DOHH2 (cell line): ENCODE results near the gene WDR59.

Experiments used
- CTCF ChIP-seq: fragments of 200-600 bp; sonication (generic); IDR thresholded peaks from one replicate; pipeline ENCODE4 v1.5.1; 2014; ENCODE audit warnings: antibody characterized with exemption, mild to moderate bottlenecking, low read depth, low read length; ENCODE audit not compliant: poor library complexity, severe bottlenecking
- EZH2phosphoT487 ChIP-seq: fragments of 200-600 bp; sonication (generic); IDR thresholded peaks from 2 replicates; pipeline ENCODE4 v1.6.1; 2017; ENCODE audit warnings: borderline replicate concordance, mild to moderate bottlenecking, antibody characterized with exemption, low read length, moderate library complexity, mixed read lengths

- no peak for TF ChIP-seq EZH2phosphoT487
- no peak for TF ChIP-seq CTCF
These were observed 2.7 kb downstream of the WDR59 start for GRCh38 chr16:74982256-74982655.
